Panc1 (cell line): Measurements from ENCODE around the gene TBC1D9B. TPM values are rescaled to one million over a fixed set of nuclear protein-coding genes. Genes with fewer than 3 reads are reported as not detected.

Experiments used
- ATAC-seq: fragments of 200-7000 bp; cut with Tn5 transposase; 2 replicates; pipeline ENCODE4 v1.9.1; 2020; ENCODE audit warnings: mild to moderate bottlenecking, moderate library complexity
- BruUV-seq: library from RNA; stranded (reverse); fragments of 400-500 nt; replicated peaks from 2 replicates; lab custom pipeline; 2021; lab: Mats Ljungman, UMichigan
- CTCF ChIA-PET: fragments of 300-600 bp; sonication (Branson Sonifier 250); formaldehyde crosslinking; loops from one replicate; lab custom pipeline; 2022; ENCODE audit warnings: antibody characterized with exemption; lab: Charles Lee
- POLR2A ChIA-PET: fragments of 300-600 bp; sonication (Branson Sonifier 250); formaldehyde crosslinking; loops from one replicate; lab custom pipeline; 2022; ENCODE audit warnings: antibody characterized with exemption; lab: Charles Lee
- DNase-seq: peaks from one replicate; pipeline ENCODE4 v3.0.0-alpha.2; 2010; ENCODE audit warnings: low read depth, low spot score
- H3K27ac ChIP-seq: 2 replicates; pipeline ENCODE4 v1.5.1; 2011; ENCODE audit warnings: mild to moderate bottlenecking, low read length, inconsistent platforms
- H3K27me3 ChIP-seq: fragments of 200-500 bp; sonication (Bioruptor generic); 2 replicates; pipeline ENCODE4 v1.6.0; 2014; ENCODE audit warnings: low read length, inconsistent platforms; ENCODE audit not compliant: control insufficient read depth, insufficient read depth
- H3K36me3 ChIP-seq: fragments of 200-500 bp; sonication (Bioruptor generic); 2 replicates; pipeline ENCODE4 v1.5.1; 2014; ENCODE audit warnings: inconsistent platforms, mild to moderate bottlenecking, low read length, moderate library complexity; ENCODE audit not compliant: control insufficient read depth, insufficient read depth
- H3K4me1 ChIP-seq: 2 replicates; pipeline ENCODE4 v1.5.1; 2011; ENCODE audit warnings: inconsistent platforms, mild to moderate bottlenecking, low read length, moderate library complexity; ENCODE audit not compliant: control insufficient read depth, insufficient read depth
- H3K4me3 ChIP-seq, 2 experiments: 2 replicates each; pipeline ENCODE4 v1.5.1; 2011 to 2012; ENCODE audit warnings: low read depth in 2 of 2, low read length in 2 of 2, mild to moderate bottlenecking in 2 of 2, inconsistent platforms in 1 of 2, moderate library complexity in 1 of 2
- H3K9me3 ChIP-seq: fragments of 200-500 bp; sonication (Bioruptor generic); 2 replicates; pipeline ENCODE4 v1.5.1; 2014; ENCODE audit warnings: low read depth, mild to moderate bottlenecking, inconsistent platforms, low read length, moderate library complexity; ENCODE audit not compliant: control insufficient read depth, insufficient read depth
- CTCF ChIP-seq: fragments of 450-650 bp; IDR thresholded peaks from 2 replicates; pipeline ENCODE4 v1.5.1; 2017; ENCODE audit warnings: mild to moderate bottlenecking
- POLR2AphosphoS5 ChIP-seq: IDR thresholded peaks from 2 replicates; pipeline ENCODE4 v1.6.1; 2012; ENCODE audit warnings: mild to moderate bottlenecking, low read depth, low read length, moderate library complexity
- REST ChIP-seq, 2 experiments: IDR thresholded peaks; 2 replicates each; pipeline ENCODE4 v1.6.1; 2011 to 2012; ENCODE audit warnings: low read depth in 2 of 2, control low read depth in 1 of 2, low read length in 1 of 2, mild to moderate bottlenecking in 1 of 2, moderate library complexity in 1 of 2; ENCODE audit not compliant: insufficient read depth in 1 of 2
- SIN3A ChIP-seq: IDR thresholded peaks from 2 replicates; pipeline ENCODE4 v1.6.1; 2012; ENCODE audit warnings: low read depth, mild to moderate bottlenecking, low read length, moderate library complexity, borderline replicate concordance; ENCODE audit not compliant: insufficient read depth
- TCF7L2 ChIP-seq: IDR thresholded peaks from 2 replicates; pipeline ENCODE4 v1.6.1; 2011; ENCODE audit warnings: mild to moderate bottlenecking, low read depth, low read length, inconsistent platforms
- in situ Hi-C: cut with HindIII; loops from 2 replicates; pipeline ENCODE4 v1.10.0; 2016; ENCODE audit warnings: low sequenced_read_pairs, low pct_unique_long_range_greater_than_20kb
- intact Hi-C: fragments of 100-400 bp; cut with micrococcal nuclease; formaldehyde crosslinking; loops from one replicate; pipeline ENCODE4 v1.10.0; 2022; ENCODE audit not compliant: unreplicated experiment
- total RNA-seq: library from RNA; stranded (reverse); gene quantifications from one replicate; pipeline ENCODE4 v1.2.1, GENCODE V29; 2021; ENCODE audit not compliant: unreplicated experiment

The TBC1D9B gene
- total RNA-seq, 1 experiment from 2014 or later: 131 TPM

- ChIA-PET POLR2A (no interaction called here), CTCF (no interaction called here)
- ATAC-seq: no peak
- no TSS peak for BruUV-seq
- DNase-seq: no peak
- peaks cover 4% of the 10 kb centered on the region; the same call in 1 of the 2 replicates for H3K36me3 ChIP-seq
- H3K4me3 ChIP-seq: no peak overlapping the region
- in situ Hi-C loops (no loop called here), intact Hi-C loops (no loop called here)
- no peak overlapping the region for H3K27ac ChIP-seq
- H3K9me3 ChIP-seq: no peaks in the 10 kb centered on the region
- H3K4me1 ChIP-seq: no peaks in the 10 kb centered on the region
- no peaks in the 10 kb centered on the region for H3K27me3 ChIP-seq
- TF ChIP-seq REST (IDR thresholded peaks at IDR 0.05; ENCODE audit: insufficient read depth in 1 of 2, low read depth in 2 of 2, low read length in 1 of 2): no peak
- no peak for TF ChIP-seq SIN3A
- TF ChIP-seq TCF7L2: no peak
- no peak for TF ChIP-seq CTCF
- TF ChIP-seq POLR2AphosphoS5: no peak
Observed at GRCh38 chr5:179876610-179876952, 31.1 kb downstream of the TBC1D9B start.

DNA sequence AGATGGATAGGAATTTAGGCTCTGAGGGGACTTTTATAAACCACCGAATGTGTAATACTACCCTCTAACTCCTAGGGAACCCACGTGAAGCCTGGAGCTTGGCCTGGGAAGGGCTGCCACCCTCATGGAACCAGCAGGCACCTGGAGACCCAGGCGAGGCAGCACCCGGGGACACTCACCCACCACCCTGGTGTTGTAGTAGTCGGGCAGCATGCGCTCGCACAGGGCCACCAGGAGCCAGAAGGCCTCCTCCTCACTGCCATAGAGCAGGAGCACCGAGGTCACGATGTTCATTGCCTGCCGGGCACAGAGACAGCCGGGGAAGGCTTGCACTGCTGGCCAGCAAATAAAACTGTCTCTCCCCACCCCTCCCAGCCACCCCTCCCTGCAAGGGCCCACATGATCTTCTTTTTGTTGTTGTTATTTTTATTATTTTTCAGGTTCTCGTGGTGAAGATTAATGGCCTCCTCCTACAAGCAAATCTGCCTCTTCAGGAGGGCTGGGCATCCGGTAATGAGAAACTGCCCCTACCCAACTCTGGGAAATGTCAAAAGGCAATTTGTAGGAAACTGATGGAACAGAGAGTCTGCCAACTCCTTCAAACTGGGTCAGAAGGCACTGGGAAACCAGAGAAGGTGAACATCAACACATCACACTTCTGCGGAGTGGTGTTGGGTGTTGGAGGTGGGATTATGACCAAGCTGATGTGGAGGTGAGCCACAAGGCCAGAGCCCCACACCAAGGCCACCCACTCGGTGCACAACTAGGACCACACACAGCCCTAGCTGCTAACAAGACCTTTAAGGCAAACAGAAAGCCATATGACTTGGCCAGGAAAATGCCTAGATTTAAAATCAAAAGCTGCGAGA, 31.7 kb downstream of the TBC1D9B start:
- H3K27ac ChIP-seq: no peak overlapping the region
- H3K27me3 ChIP-seq: no peaks in the 10 kb centered on the region
- TF ChIP-seq SIN3A (no peak), REST (IDR thresholded peaks at IDR 0.05; ENCODE audit: insufficient read depth in 1 of 2, low read depth in 2 of 2, low read length in 1 of 2) (no peak), POLR2AphosphoS5 (no peak), CTCF (no peak), TCF7L2 (no peak)
- H3K4me1 ChIP-seq: no peaks in the 10 kb centered on the region
- BruUV-seq: TSS peak; percentile 40
- in situ Hi-C loops (no loop called here), intact Hi-C loops (no loop called here)
- DNase-seq (no peak), ATAC-seq (no peak)
- peaks cover 8% of the 10 kb centered on the region; the same call in 1 of the 2 replicates for H3K36me3 ChIP-seq
- CTCF ChIA-PET: no interaction called here
- no peaks in the 10 kb centered on the region for H3K9me3 ChIP-seq
- POLR2A ChIA-PET: no interaction called here
- H3K4me3 ChIP-seq: no peak overlapping the region
